Measurements from ENCODE around the gene GOLGA2.

Gene GOLGA2

GRCh38 chr9:128257086-128257825, 18.6 kb downstream of the GOLGA2 start:
- DNase-seq, result no peak

GRCh38 chr9:128254855-128255759, 20.7 kb downstream of the GOLGA2 start:
- peak; percentile 46 to 63 for DNase-seq

GRCh38 chr9:128254362-128254761, 21.4 kb downstream of the GOLGA2 start:
- DNase-seq, result no peak

GRCh38 chr9:128253991-128254346, 21.8 kb downstream of the GOLGA2 start:
- DNase-seq, result no peak

GRCh38 chr9:128253140-128253990, 22.4 kb downstream of the GOLGA2 start:
- DNase-seq, result no peak

GRCh38 chr9:128252317-128253139, 23.3 kb downstream of the GOLGA2 start:
- no peak for DNase-seq

GRCh38 chr9:128251732-128252100, 24.1 kb downstream of the GOLGA2 start:
- DNase-seq, result no peak

GRCh38 chr9:128250839-128251731, 24.7 kb downstream of the GOLGA2 start:
- DNase-seq, result no peak

- DNase-seq, result peak; percentile 95 to 98
Observed at GRCh38 chr9:128249908-128250838, 25.6 kb downstream of the GOLGA2 start.

- DNase-seq, result no peak
Observed at GRCh38 chr9:128249558-128249907, 26.3 kb downstream of the GOLGA2 start.

GRCh38 chr9:128247226-128247803, 28.5 kb downstream of the GOLGA2 start:
- no peak for DNase-seq

- no peak for DNase-seq
Observed at GRCh38 chr9:128246471-128246870, 29.3 kb downstream of the GOLGA2 start.

GRCh38 chr9:128245421-128246151, 30.2 kb downstream of the GOLGA2 start:
- no peak for DNase-seq

GRCh38 chr9:128244837-128245231, 31.0 kb downstream of the GOLGA2 start:
- no peak for DNase-seq

GRCh38 chr9:128244091-128244836, 31.5 kb downstream of the GOLGA2 start:
- no peak for DNase-seq

GRCh38 chr9:128243215-128244018, 32.4 kb downstream of the GOLGA2 start:
- no peak for DNase-seq

- DNase-seq, result no peak
Observed at GRCh38 chr9:128242828-128243214, 33.0 kb downstream of the GOLGA2 start.
